Hepatocyte (in vitro differentiated cells): ENCODE results near the gene UGT8.

Experiments
- CTCF ChIP-seq: fragments of 200-600 bp; sonication (generic); IDR thresholded peaks from 2 replicates; pipeline ENCODE4 v1.5.1; 2016; ENCODE audit warnings: antibody characterized with exemption, mild to moderate bottlenecking; ENCODE audit not compliant: poor library complexity
- EZH2 ChIP-seq: fragments of 200-600 bp; sonication (generic); IDR thresholded peaks from 2 replicates; pipeline ENCODE4 v1.6.1; 2016; ENCODE audit warnings: antibody characterized with exemption, mild to moderate bottlenecking, borderline replicate concordance
- EZH2phosphoT487 ChIP-seq: fragments of 200-600 bp; sonication (generic); IDR thresholded peaks from one replicate; pipeline ENCODE4 v1.6.1; 2018; ENCODE audit warnings: antibody characterized with exemption, mild to moderate bottlenecking, low read depth, moderate library complexity; ENCODE audit not compliant: unreplicated experiment, severe bottlenecking

GRCh38 chr4:114599903-114600552, 1.4 kb downstream of the UGT8 start:
- no peak for TF ChIP-seq CTCF
- no peak for TF ChIP-seq EZH2
- TF ChIP-seq EZH2phosphoT487, result no peak
